NB4 (cell line): Measurements from ENCODE around the gene TFG.
"Not testable (repeated sequence)": the region's sequence is repeated elsewhere in the genome, so short reads cannot be mapped to it uniquely, and the experiment has no call there.

Source experiments
- DNase-seq: peaks from one replicate; pipeline ENCODE4 v3.0.0; 2010; ENCODE audit warnings: low read depth
- H3K4me3 ChIP-seq: one replicate; pipeline ENCODE4 v1.5.1; 2011; ENCODE audit warnings: mild to moderate bottlenecking, low read depth, low read length, moderate library complexity
- CTCF ChIP-seq: IDR thresholded peaks from one replicate; pipeline ENCODE4 v1.5.1; 2012; ENCODE audit warnings: low read depth, low read length
- MAX ChIP-seq: IDR thresholded peaks from 2 replicates; pipeline ENCODE4 v1.6.1; 2011; ENCODE audit warnings: low read depth, low read length
- MYC ChIP-seq: IDR thresholded peaks from 2 replicates; pipeline ENCODE4 v1.6.1; 2011; ENCODE audit warnings: low read depth, low read length
- POLR2A ChIP-seq: IDR thresholded peaks from 2 replicates; pipeline ENCODE4 v1.6.1; 2011; ENCODE audit warnings: mild to moderate bottlenecking; ENCODE audit not compliant: insufficient read length; ENCODE audit errors: extremely low read depth

Gene TFG

DNA sequence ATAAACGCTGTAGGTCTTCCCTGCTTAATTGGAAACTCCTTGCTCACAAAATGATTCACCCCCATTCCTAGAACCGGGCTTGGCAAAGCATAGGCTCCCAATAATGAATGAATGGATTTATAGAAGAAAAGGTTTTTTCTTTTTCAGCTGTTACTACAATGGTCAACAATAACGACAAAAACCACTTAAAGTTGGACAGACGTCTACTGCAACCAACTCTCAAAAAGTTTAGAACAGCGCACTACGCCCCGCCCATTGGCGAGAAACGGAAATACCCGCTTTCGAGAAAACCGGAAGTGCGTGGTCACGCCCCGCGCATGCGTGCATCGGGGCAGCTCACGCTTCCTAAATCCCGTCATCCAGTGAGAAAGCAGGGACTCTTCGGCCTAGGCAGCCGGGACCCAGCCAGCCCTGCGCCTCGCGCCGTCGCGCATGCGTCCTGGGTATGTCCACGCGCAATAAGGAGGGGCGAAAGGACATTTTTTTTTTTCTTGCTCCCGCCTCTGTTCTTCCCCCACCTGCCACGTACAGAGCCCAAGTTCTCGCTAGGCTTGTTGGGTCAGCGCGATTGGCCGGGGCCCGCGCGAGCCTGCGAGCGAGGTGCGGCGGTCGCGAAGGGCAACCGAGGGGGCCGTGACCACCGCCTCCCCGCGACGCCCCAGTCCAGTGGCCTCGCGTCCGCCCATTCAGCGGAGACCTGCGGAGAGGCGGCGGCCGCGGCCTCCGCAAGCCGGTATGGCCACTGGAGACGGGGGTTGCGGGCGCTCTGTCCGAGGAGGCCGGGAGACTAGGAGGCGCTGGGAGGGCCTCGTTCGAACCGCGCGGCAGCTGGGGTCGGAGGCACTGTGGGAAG, at the start of gene TFG:
TFG (plus strand) TSS at position 506 of the 853 bp plus-strand sequence. CDS start 4,192 bp downstream, outside the sequence.
- peak within 1 kb of the TSS; percentile 93 for H3K4me3 ChIP-seq
- TF ChIP-seq POLR2A (peak; percentile 55), MYC (peak; percentile 41), MAX (peak; percentile 72), CTCF (no peak)
- peak; percentile 97 for DNase-seq

- not testable (repeated sequence) for DNase-seq, H3K4me3 ChIP-seq
These were observed 48.0 kb upstream of the TFG start for GRCh38 chr3:100661294-100661693.

DNA sequence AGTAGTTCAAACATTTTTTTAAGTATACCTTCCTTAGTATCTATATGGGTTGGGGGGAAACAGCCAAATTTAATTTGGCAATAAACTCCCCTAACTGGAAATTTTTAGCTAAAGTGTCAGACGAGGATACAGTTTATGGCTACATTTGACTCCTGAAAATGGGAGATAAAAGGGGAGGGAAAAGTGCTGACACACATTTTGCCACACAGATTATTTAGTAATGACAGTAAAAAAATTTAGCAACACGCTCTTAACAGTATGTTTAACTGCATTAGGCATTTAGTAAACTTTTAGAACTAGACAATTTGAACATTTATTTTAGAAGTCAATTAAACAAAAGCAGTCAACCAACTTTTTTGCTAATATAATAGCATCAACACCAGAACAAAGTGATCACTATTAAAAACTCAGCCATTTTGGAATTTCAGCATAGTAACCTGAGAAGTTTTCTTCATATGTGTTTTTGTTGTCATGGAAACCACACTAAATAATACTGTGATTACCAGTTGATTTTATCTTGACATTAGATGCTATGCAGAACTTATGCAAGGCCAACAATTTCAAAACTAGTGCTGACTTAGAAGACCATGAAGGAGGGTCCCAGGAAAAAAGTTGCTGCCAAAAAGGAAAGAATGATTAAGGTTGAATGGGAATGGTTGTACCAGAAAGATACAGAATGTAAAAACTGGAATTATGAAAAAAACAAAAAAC, 47.0 kb upstream of the TFG start:
- H3K4me3 ChIP-seq: no peak overlapping the region
- TF ChIP-seq MAX (no peak), POLR2A (no peak), MYC (no peak), CTCF (no peak)
- DNase-seq: no peak

DNA sequence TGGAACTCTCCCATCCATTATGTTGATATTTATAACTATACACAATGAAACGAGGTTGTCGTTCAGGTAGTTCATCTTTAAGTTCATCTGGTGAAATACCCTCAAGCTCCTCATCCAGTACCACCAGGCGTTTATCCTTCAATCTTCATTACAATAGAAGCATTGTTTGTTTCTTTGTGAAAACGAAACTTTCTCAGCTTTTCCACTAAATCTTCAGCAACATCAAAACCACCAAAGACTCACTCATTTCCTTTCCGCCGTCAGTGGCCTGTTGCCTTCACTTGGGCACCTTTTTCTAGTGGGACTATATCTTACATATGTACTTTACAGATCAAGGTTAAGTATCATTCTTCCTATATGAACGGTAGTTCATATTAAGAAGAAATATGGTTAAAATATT, 44.1 kb upstream of the TFG start:
- H3K4me3 ChIP-seq: no peak overlapping the region
- DNase-seq: no peak
- TF ChIP-seq MAX: no peak
- TF ChIP-seq POLR2A: no peak
- TF ChIP-seq CTCF: no peak
- no peak for TF ChIP-seq MYC

DNA sequence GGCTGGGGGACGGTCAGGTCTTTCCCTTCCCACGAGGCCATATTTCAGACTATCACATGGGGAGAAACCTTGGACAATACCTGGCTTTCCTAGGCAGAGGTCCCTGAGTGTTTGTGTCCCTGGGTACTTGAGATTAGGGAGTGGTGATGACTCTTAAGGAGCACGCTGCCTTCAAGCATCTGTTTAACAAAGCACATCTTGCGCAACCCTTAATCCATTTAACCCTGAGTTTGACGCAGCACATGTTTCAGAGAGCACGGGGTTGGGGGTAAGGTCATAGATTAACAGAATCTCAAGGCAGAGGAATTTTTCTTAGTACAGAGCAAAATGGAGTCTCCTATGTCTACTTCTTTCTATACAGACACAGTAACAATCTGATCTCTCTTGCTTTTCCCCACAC, 42.6 kb upstream of the TFG start:
- DNase-seq: peak; percentile 7

DNA sequence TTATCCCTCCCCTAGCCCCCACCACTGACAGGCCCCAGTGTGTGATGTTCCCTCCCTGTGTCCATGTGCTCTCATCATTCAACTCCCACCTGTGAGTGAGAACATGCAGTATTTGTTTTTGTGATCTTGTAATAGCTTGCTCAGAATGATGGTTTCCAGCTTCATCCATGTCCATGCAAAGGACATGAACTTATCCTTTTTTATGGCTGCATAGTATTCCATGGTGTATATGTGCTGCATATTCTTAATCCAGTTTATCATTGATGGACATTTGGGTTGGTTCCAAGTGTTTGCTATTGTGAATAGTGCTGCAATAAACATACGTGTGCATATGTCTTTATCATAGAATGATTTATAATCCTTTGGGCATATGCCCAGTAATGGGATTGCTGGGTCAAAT, 42.0 kb upstream of the TFG start:
- not testable (repeated sequence) for H3K4me3 ChIP-seq, DNase-seq

More for the DNA sequence above, 42.6 kb upstream of the TFG start:
- not testable (repeated sequence) for H3K4me3 ChIP-seq

GRCh38 chr3:100670995-100671394, 38.3 kb upstream of the TFG start:
- not testable (repeated sequence) for DNase-seq, H3K4me3 ChIP-seq

GRCh38 chr3:100681496-100681895, 27.8 kb upstream of the TFG start:
- no peak for DNase-seq
- no peak overlapping the region for H3K4me3 ChIP-seq
- TF ChIP-seq MAX (no peak), MYC (no peak), POLR2A (no peak), CTCF (no peak)
